PC-3 (cell line): Measurements from ENCODE around the gene GFAP. TPM values are rescaled to one million over a fixed set of nuclear protein-coding genes. Genes with fewer than 3 reads are reported as not detected.

Source experiments
- ATAC-seq: fragments of 200-7000 bp; cut with Tn5 transposase; 2 replicates; pipeline ENCODE4 v1.9.1; 2020; ENCODE audit warnings: mild to moderate bottlenecking, moderate library complexity
- BruUV-seq: library from RNA; stranded (reverse); fragments of 400-500 nt; replicated peaks from 2 replicates; lab custom pipeline; 2021; lab: Mats Ljungman, UMichigan
- CTCF ChIA-PET: fragments of 300-600 bp; sonication (Branson Sonifier 250); formaldehyde crosslinking; loops from one replicate; lab custom pipeline; 2022; ENCODE audit warnings: antibody characterized with exemption; lab: Charles Lee
- POLR2A ChIA-PET: fragments of 300-600 bp; sonication (Branson Sonifier 250); formaldehyde crosslinking; loops from one replicate; lab custom pipeline; 2022; ENCODE audit warnings: antibody characterized with exemption; ENCODE audit not compliant: unreplicated experiment; lab: Charles Lee
- DNase-seq: peaks from one replicate; pipeline ENCODE4 v3.0.0-alpha.2; 2015
- H2AFZ ChIP-seq: fragments of 300-600 bp; sonication (generic); 2 replicates; pipeline ENCODE4 v1.6.0; 2016; ENCODE audit warnings: antibody characterized with exemption, low read length
- H3F3A ChIP-seq: fragments of 300-600 bp; sonication (generic); one replicate; pipeline ENCODE4 v1.6.0; 2017; ENCODE audit warnings: antibody characterized with exemption, low read length, control low read depth, mild to moderate bottlenecking; ENCODE audit not compliant: unreplicated experiment
- H3K27ac ChIP-seq: fragments of 300-600 bp; sonication (generic); 2 replicates; pipeline ENCODE4 v1.5.1; 2016; ENCODE audit warnings: mild to moderate bottlenecking, low read length
- H3K27me3 ChIP-seq: fragments of 300-600 bp; sonication (generic); 2 replicates; pipeline ENCODE4 v1.6.1; 2016; ENCODE audit warnings: low read length, mixed read lengths
- H3K36me3 ChIP-seq: fragments of 300-600 bp; sonication (generic); 2 replicates; pipeline ENCODE4 v1.6.1; 2016; ENCODE audit warnings: low read depth, mixed run types, low read length, mixed read lengths
- H3K4me1 ChIP-seq: fragments of 300-600 bp; sonication (generic); 2 replicates; pipeline ENCODE4 v1.5.1; 2016; ENCODE audit warnings: low read length; ENCODE audit not compliant: insufficient read depth
- H3K4me2 ChIP-seq: fragments of 300-600 bp; sonication (generic); 2 replicates; pipeline ENCODE4 v1.6.0; 2016; ENCODE audit warnings: low read length
- H3K4me3 ChIP-seq: fragments of 300-600 bp; sonication (generic); 2 replicates; pipeline ENCODE4 v1.5.1; 2016; ENCODE audit warnings: mild to moderate bottlenecking, low read length, mixed read lengths
- H3K79me2 ChIP-seq: fragments of 300-600 bp; sonication (generic); 2 replicates; pipeline ENCODE4 v1.6.1; 2017; ENCODE audit warnings: low read length, mixed read lengths
- H3K9ac ChIP-seq: fragments of 300-600 bp; sonication (generic); 2 replicates; pipeline ENCODE4 v1.6.0; 2016; ENCODE audit warnings: mild to moderate bottlenecking, low read length
- H3K9me2 ChIP-seq: fragments of 300-600 bp; sonication (generic); replicated peaks from 2 replicates; pipeline ENCODE4 v1.6.1; 2016; ENCODE audit warnings: mixed run types, low read length, mixed read lengths
- H3K9me3 ChIP-seq: fragments of 300-600 bp; sonication (generic); 2 replicates; pipeline ENCODE4 v1.6.1; 2016; ENCODE audit warnings: low read length, mixed read lengths
- H4K20me1 ChIP-seq: fragments of 300-600 bp; sonication (generic); 2 replicates; pipeline ENCODE4 v1.6.1; 2016; ENCODE audit warnings: low read length, mixed read lengths
- EZH2 ChIP-seq: fragments of 300-600 bp; sonication (generic); IDR thresholded peaks from one replicate; pipeline ENCODE4 v1.6.1; 2017; ENCODE audit warnings: antibody characterized with exemption, mild to moderate bottlenecking, low read length; ENCODE audit not compliant: unreplicated experiment
- EZH2phosphoT487 ChIP-seq: fragments of 300-600 bp; sonication (generic); IDR thresholded peaks from 2 replicates; pipeline ENCODE4 v1.6.1; 2018; ENCODE audit warnings: mild to moderate bottlenecking, antibody characterized with exemption, low read length, borderline replicate concordance
- intact Hi-C: fragments of 100-400 bp; cut with micrococcal nuclease; formaldehyde crosslinking; loops from 2 replicates; pipeline ENCODE4 v1.9.0; 2023
- total RNA-seq: library from RNA; depleted of rRNA; stranded (reverse); fragments of >200 nt; gene quantifications from 2 replicates; pipeline ENCODE4 v1.2.3, GENCODE V29; 2014
- TF ChIP-seq, protein P1 (sequence below): fragments of 300-600 bp; sonication (generic); conservative IDR thresholded peaks from 2 replicates; pipeline ENCODE4 v1.5.1; 2017; ENCODE audit warnings: antibody characterized with exemption, low read depth, mild to moderate bottlenecking, low read length

Gene GFAP
- total RNA-seq, 1 experiment from 2014 or later, result 0.29 TPM

DNA sequence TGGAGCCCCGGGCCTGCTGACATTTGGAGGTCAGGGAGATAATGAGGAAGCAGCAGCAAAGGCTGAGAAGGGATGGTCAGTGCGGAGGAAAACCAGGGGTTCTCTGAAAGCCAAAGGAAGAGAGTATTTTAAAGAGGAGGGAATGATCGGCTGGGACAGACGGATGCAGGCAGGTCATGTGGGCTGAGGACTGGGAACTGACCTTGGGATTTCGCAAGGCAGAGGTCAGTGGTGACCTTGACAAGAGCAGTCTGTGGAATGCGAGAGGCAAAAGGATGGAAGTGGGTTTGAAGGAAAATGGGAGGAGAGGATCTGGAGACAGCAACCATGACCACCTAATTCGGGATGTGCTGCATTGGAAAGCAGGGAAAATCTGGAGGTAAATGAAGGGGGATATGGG lies 26.3 kb downstream of the GFAP start:
- Histone ChIP-seq H3K9me3 (no peaks in the 10 kb centered on the region), H2AFZ (no peak overlapping the region), H3K36me3 (peaks cover 52% of the 10 kb centered on the region), H3K4me2 (no peak overlapping the region), H3K79me2 (peaks cover 70% of the 10 kb centered on the region), H4K20me1 (peaks cover 32% of the 10 kb centered on the region; the same call in 1 of the 2 replicates), H3F3A (no peaks in the 10 kb centered on the region), H3K4me3 (no peak overlapping the region), H3K4me1 (no peaks in the 10 kb centered on the region), H3K27me3 (no peaks in the 10 kb centered on the region), H3K9me2 (no peaks in the 10 kb centered on the region), H3K9ac (no peak overlapping the region), H3K27ac (no peak overlapping the region)
- POLR2A ChIA-PET, result interaction anchor here (0.6 kb wide), 1 partner anchor 79 kb away, joined by 4 read pairs; no protein-coding TSS in a partner anchor
- no TSS peak for BruUV-seq
- CTCF ChIA-PET, result no interaction called here
- intact Hi-C loops, result no loop called here
- no peak for TF ChIP-seq EZH2phosphoT487
- no peak for TF ChIP-seq EZH2
- TF ChIP-seq, protein P1, sequence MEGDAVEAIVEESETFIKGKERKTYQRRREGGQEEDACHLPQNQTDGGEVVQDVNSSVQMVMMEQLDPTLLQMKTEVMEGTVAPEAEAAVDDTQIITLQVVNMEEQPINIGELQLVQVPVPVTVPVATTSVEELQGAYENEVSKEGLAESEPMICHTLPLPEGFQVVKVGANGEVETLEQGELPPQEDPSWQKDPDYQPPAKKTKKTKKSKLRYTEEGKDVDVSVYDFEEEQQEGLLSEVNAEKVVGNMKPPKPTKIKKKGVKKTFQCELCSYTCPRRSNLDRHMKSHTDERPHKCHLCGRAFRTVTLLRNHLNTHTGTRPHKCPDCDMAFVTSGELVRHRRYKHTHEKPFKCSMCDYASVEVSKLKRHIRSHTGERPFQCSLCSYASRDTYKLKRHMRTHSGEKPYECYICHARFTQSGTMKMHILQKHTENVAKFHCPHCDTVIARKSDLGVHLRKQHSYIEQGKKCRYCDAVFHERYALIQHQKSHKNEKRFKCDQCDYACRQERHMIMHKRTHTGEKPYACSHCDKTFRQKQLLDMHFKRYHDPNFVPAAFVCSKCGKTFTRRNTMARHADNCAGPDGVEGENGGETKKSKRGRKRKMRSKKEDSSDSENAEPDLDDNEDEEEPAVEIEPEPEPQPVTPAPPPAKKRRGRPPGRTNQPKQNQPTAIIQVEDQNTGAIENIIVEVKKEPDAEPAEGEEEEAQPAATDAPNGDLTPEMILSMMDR, result no peak
- DNase-seq (no peak), ATAC-seq (no peak)

DNA sequence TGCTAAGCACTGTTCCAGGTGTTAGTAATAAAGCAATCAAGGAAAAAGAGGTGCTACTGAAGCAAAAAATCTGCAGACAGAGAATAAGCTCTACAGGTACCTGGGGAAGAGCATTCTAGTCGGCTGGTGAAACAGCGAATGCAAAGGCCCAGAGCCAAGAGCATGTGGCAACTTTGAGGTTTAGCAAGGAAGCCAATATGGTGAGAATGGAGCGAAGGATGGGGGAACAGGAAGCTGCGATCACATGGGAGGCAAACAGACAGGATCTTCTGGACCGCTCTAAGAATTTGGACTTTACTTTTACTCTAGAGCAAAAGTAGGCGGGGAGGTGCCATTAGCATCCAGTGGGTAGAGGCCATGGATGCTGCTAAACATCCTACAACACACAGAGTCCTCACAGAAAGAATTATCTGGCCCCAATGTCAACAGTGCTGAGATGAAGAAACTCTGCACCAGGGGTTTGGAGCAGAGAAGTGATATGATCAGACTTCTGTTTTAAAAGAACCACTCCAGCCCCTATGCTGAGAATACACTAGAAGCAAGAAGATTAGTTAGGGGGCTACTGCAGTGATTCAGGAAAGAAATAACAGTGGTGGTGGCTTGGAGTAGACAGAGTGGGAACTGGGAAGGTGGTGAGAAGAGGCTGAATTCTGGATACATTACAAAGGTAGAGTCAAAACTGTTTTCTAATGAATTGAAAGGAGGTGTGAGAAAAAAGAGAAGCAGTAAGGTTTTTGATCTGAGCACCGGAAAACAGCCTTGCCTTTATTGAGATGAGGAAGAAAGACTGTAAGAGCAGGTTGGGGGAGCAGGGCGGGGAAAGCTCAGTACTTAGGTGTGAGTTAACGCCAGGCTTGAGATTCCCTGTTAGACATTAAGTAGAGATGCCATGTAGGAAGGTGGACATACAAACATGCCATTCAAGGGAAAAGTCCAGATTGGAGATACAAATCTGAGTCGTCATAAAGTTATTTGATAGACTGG lies 27.0 kb downstream of the GFAP start:
- no peak for ATAC-seq
- Histone ChIP-seq H3K9me3 (no peaks in the 10 kb centered on the region), H3K36me3 (peaks cover 53% of the 10 kb centered on the region)

More for the DNA sequence above, 27.0 kb downstream of the GFAP start:
- H3F3A ChIP-seq, result no peaks in the 10 kb centered on the region
- H3K9ac ChIP-seq, result no peak overlapping the region
- no peak for DNase-seq
- H3K79me2 ChIP-seq, result peaks cover 66% of the 10 kb centered on the region
- CTCF ChIA-PET, result no interaction called here
- H3K9me2 ChIP-seq, result no peaks in the 10 kb centered on the region
- no peak overlapping the region for H2AFZ ChIP-seq
- no peak overlapping the region for H3K27ac ChIP-seq
- no peak overlapping the region for H3K4me3 ChIP-seq
- no peak overlapping the region for H3K4me2 ChIP-seq
- H3K27me3 ChIP-seq, result no peaks in the 10 kb centered on the region
- intact Hi-C loops, result no loop called here
- H3K4me1 ChIP-seq, result no peaks in the 10 kb centered on the region
- BruUV-seq, result no TSS peak
- POLR2A ChIA-PET, result no interaction called here
- peaks cover 32% of the 10 kb centered on the region; the same call in 1 of the 2 replicates for H4K20me1 ChIP-seq
- TF ChIP-seq, protein P1, result no peak
- TF ChIP-seq EZH2phosphoT487, result no peak
